Astrocyte (in vitro differentiated cells and primary cell): ENCODE results near the gene ATP5F1D.

Experiments used
- EZH2 ChIP-seq: IDR thresholded peaks from 2 replicates; pipeline ENCODE4 v1.6.1; 2012; ENCODE audit warnings: mild to moderate bottlenecking, low read length, inconsistent platforms; ENCODE audit not compliant: insufficient read depth
- TF ChIP-seq, protein P1 (sequence below): IDR thresholded peaks from 2 replicates; pipeline ENCODE4 v1.5.1; 2011; ENCODE audit warnings: low read depth, mild to moderate bottlenecking, inconsistent platforms, low read length, moderate library complexity; ENCODE audit not compliant: insufficient read depth

DNA sequence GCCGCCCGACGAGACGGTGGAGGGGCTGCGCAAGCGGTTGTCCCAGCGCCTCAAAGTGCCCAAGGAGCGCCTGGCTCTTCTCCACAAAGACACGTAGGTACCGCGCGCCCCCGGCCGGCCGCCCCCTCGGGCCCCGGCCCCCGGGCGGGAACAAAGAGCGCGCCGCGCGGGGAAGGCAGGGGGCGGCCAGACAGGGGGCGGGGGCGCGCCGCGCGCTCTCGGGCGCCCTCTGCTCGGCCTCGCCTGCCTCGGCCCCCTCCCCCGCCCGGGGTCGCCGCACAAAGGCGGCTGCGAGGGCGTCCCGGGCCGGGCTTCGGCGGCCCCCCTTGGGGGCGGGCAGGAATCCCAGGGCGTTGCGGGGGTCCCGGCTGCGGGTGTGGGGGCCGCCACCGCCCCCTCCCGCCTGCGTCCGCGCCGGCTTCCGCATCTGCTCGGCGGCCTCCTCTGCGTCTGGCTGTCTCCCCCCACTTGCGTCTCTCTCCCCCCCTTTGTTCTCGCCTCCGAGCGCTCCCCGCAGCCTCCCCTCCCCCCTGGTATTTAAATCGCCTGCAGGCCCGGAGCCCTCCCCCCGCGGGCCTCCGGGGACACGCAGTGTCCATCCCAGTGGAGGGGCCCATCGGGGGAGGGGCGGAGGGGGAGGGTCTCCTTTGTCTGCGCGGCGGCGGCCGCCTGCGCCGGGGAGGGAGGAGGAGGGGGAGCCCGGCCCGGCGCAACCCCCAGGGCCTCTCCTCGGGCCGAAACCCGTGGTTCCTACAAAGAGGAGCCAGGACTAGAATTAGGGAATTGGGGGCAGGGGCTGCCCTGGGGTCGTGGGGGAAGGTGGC lies 9.1 kb downstream of the ATP5F1D start:
- TF ChIP-seq EZH2 = no peak
- TF ChIP-seq, protein P1, sequence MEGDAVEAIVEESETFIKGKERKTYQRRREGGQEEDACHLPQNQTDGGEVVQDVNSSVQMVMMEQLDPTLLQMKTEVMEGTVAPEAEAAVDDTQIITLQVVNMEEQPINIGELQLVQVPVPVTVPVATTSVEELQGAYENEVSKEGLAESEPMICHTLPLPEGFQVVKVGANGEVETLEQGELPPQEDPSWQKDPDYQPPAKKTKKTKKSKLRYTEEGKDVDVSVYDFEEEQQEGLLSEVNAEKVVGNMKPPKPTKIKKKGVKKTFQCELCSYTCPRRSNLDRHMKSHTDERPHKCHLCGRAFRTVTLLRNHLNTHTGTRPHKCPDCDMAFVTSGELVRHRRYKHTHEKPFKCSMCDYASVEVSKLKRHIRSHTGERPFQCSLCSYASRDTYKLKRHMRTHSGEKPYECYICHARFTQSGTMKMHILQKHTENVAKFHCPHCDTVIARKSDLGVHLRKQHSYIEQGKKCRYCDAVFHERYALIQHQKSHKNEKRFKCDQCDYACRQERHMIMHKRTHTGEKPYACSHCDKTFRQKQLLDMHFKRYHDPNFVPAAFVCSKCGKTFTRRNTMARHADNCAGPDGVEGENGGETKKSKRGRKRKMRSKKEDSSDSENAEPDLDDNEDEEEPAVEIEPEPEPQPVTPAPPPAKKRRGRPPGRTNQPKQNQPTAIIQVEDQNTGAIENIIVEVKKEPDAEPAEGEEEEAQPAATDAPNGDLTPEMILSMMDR = no peak
